ENCODE data around the gene CCDC93.

GRCh38 chr2:117941693-117942092, 72.2 kb downstream of the CCDC93 start:
- TF ChIP-seq CTCF (IDR thresholded peaks at IDR 0.05; ENCODE audit: low read depth, low read length) = no peak
- TF ChIP-seq EZH2phosphoT487 (IDR thresholded peaks at IDR 0.05; ENCODE audit: low read depth) = no peak

Data from OCI-LY3 (cell line).